Measurements from ENCODE around the gene PTPRN2.
"Not testable (repeated sequence)": the region's sequence is repeated elsewhere in the genome, so short reads cannot be mapped to it uniquely, and the experiment has no call there.

Gene PTPRN2

GRCh38 chr7:158587162-158588084 is at the start of gene PTPRN2:
Gene PTPRN2 (minus strand): TSS chr7:158587823.
- DNase-seq (ENCODE audit: low read depth in 2 of 2) = peak; percentile 14 to 19

- no peak for DNase-seq (ENCODE audit: low read depth in 2 of 2)
Observed at GRCh38 chr7:158633055-158633956, 45.7 kb upstream of the PTPRN2 start.

GRCh38 chr7:158631574-158632195 is 44.1 kb upstream of the PTPRN2 start:
- no peak for DNase-seq (ENCODE audit: low read depth in 2 of 2)

- not testable (repeated sequence) for DNase-seq (ENCODE audit: low read depth in 2 of 2)
Observed at GRCh38 chr7:158626289-158626688, 38.7 kb upstream of the PTPRN2 start.

- DNase-seq (ENCODE audit: low read depth in 2 of 2) = no peak
Observed at GRCh38 chr7:158623241-158623640, 35.6 kb upstream of the PTPRN2 start.

GRCh38 chr7:158620839-158621441 is 33.3 kb upstream of the PTPRN2 start:
- no peak for DNase-seq (ENCODE audit: low read depth in 2 of 2)

GRCh38 chr7:158620418-158620817 is 32.8 kb upstream of the PTPRN2 start:
- no peak for DNase-seq (ENCODE audit: low read depth in 2 of 2)

- no peak for DNase-seq (ENCODE audit: low read depth in 2 of 2)
Observed at GRCh38 chr7:158618745-158619140, 31.1 kb upstream of the PTPRN2 start.

- no peak for DNase-seq (ENCODE audit: low read depth in 2 of 2)
Observed at GRCh38 chr7:158617737-158618128, 30.1 kb upstream of the PTPRN2 start.

- DNase-seq (ENCODE audit: low read depth in 2 of 2) = no peak
Observed at GRCh38 chr7:158616050-158616449, 28.4 kb upstream of the PTPRN2 start.

- DNase-seq (ENCODE audit: low read depth in 2 of 2) = no peak
Observed at GRCh38 chr7:158614700-158615099, 27.1 kb upstream of the PTPRN2 start.

GRCh38 chr7:158613481-158613880 is 25.9 kb upstream of the PTPRN2 start:
- DNase-seq (ENCODE audit: low read depth in 2 of 2) = no peak

GRCh38 chr7:158612546-158612945 is 24.9 kb upstream of the PTPRN2 start:
- no peak for DNase-seq (ENCODE audit: low read depth in 2 of 2)

GRCh38 chr7:158611541-158611940 is 23.9 kb upstream of the PTPRN2 start:
- DNase-seq (ENCODE audit: low read depth in 2 of 2) = no peak

GRCh38 chr7:158609313-158609974 is 21.8 kb upstream of the PTPRN2 start:
- no peak for DNase-seq (ENCODE audit: low read depth in 2 of 2)

- no peak for DNase-seq (ENCODE audit: low read depth in 2 of 2)
Observed at GRCh38 chr7:158607563-158607962, 19.9 kb upstream of the PTPRN2 start.

GRCh38 chr7:158606671-158607424 is 19.2 kb upstream of the PTPRN2 start:
- DNase-seq (ENCODE audit: low read depth in 2 of 2) = no peak

- no peak for DNase-seq (ENCODE audit: low read depth in 2 of 2)
Observed at GRCh38 chr7:158606129-158606528, 18.5 kb upstream of the PTPRN2 start.

- no peak for DNase-seq (ENCODE audit: low read depth in 2 of 2)
Observed at GRCh38 chr7:158603773-158604755, 16.4 kb upstream of the PTPRN2 start.

All from stimulated activated CD8-positive, alpha-beta memory T cell treated with anti-CD3 and anti-CD28 coated beads, Interleukin-7, amount 100 ng/mL, for 1 hour (primary cell).